Activated gamma-delta T cell treated with anti-CD3 and anti-CD28 coated beads, Interleukin-2, amount 50 U/mL, for 16 hours (primary cell): ENCODE data around the gene PPIL3.
"Not testable (repeated sequence)": the region's sequence is repeated elsewhere in the genome, so short reads cannot be mapped to it uniquely, and the experiment has no call there.

ENCODE experiments used
- DNase-seq: peaks from one replicate; pipeline ENCODE4 v3.0.0-alpha.2; 2020; ENCODE audit warnings: low read depth

Gene PPIL3

DNA sequence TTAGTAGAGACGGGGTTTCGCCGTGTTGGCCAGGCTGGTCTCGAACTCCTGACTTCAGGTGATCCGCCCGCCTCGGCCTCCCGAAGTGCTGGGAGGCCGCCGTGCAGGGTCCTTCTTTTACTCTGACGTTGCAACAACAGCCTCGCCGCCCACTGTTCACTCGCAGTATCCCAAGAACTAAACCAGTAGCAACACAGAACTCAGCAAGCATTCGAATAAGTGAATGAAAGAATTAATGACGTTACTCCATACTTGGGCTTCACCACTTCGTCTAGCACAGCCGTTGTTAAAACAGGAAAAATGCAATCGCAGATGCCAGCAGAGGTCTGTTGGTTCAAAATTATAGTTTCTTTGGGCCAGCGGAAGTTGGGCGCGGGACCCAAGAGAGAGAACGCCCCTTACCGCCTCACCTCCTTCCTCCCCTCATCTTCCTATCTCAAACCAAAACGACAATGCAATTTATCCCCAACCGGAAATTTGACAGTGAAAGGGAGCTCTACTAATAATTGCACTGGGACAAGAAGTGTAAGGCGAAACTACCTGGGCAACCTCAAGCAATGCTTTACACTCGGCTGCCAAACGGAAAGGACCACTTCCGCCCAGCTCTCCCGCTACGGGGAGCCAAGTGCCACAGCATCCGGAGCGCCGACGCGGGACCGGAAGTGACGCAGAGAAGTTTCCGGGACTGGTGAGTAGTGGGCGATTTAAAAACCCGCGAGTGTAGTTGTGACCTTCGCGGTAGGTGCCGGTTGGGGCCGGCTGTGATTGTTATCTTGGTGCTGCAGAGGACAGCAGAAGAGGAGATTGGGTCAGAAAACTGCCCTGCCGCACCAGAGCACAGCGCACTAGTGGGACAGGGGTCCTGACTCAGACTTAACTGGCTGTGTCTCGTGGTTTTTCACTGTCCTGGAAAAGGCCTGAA, at the start of gene PPIL3, which contains the start of gene NIF3L1:
Gene PPIL3 (minus strand): TSS at position 374 of the 922 bp plus-strand sequence. CDS start 1,462 bp downstream, outside the sequence.
Gene NIF3L1 (plus strand): TSS at position 668 of the 922 bp plus-strand sequence. CDS start 2,573 bp downstream, outside the sequence.
- peak; percentile 95 for DNase-seq

DNA sequence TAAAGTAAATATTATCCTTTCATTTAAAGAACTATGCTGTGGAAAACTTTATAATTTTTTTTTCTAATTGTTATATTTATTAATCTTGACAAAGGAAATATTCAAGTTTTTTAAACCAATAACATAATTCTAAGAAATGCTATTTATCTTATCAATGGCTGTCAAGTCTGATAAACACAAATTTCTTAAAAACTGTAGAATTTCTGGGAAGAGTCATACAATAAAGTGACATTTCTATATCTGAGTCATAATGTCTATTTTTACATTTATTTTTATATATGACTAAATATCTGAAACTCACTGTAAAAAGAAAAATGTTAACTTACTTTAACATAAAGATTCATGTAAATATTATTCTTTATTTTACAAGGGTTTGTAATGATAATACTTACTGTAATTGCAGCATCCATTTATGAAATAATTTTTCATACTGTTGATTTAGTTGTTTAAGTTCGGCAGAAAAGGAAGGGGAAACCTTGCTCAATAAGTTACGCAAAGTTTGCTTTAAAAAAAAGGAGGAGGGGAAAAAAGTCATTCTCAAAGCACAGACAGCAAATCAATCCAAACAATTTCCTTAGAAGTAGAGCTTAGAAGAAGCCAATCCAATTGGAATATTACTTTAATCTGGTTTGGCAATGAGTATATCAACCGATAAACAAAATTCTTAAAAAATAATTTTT, 42.2 kb upstream of the PPIL3 start:
- no peak for DNase-seq

DNA sequence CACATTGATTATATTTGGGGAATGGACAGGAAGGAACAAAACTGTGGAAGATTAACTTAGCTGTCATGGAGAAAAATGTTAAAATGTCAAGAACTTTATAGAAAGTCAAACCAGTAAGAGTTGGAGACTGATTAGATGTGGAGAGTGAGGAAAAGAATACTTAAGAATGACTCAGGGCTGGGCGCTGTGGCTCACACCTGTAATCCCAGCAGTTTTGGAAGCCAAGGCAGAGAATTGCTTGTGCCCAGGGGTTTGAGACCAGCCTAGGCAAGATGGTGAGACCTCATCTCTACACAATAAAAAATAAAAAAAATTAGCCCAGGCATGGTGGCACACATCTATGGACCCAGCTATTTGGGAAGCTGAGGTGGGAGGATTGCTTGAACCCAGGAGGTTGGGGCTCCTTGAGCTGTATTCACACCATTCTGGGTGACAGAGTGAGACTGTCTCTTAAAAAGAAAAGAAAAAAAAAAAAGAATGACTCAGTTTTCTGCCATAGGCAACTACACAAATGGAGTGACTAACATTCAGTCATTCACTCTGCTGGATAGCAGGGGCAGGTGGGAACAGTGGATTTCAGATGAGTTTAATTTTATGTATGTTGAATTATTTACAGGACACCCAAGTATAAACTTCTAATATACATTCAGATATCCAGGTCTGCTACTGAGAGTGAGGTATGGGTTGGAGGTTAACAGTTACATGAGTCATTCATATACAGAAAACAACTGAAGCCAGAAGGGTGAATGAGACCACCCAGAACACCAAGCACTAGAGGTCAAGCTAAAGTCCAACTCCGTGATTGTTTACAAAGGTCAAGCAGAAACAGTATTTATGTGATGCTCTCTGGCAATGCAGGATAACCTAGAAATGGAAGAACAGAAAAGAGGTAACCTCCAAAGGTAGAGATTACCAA, 40.7 kb upstream of the PPIL3 start:
- no peak for DNase-seq

DNA sequence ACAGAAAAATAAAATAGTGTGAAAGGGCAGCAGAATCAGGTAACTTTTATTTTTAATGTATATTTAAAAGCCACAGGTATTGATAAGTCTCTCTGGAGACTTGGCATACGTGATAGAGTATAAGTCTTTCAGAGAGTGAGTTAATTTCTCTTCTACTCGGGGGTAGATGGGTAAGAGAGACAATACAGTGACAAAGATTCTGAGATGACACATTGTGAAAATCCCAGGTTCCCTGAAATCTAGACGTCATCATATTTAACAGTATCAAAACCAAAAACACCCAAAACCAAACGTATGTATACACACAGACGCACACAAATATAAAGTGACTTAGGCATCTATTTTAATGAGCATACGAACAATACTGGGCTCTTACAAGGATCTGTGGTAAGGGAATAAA, 33.6 kb upstream of the PPIL3 start:
- no peak for DNase-seq

DNA sequence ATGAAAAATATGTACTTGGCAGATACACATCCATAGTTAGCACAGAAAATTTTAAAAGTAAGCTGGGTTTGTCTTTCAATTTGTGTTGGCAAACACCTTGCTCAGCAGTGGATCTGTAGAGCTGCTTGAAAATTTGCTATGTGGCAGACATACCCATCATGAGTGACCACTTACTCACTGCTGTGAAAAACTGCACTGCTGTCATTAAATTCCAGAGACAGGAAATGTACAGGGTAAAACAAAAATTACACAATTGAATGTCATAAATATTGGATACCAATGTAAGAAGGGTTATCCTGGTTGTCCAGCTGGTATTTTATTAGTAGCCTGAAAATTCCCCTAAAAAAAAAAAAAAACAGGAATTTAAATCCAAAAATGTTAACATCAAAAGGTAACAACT, 24.8 kb upstream of the PPIL3 start:
- no peak for DNase-seq

DNA sequence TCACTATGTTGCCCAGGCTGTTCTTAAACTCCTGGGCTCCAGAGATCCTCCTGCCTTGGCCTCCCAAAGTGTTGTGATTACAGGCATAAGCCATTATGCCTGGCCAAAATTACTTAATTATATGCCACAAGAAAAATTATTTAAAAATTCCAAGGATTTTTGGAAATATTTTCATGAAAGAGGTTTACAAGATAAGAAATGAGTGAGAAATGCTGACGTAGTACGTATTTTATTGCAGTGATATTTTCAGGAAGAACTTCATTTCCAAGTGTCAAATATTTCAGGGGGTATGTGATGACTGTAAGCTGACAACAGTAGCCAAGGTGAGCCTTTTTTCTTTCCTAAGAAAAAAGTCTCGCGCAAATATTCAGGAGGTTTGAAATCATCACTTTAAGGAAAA, 21.1 kb upstream of the PPIL3 start:
- DNase-seq: no peak

DNA sequence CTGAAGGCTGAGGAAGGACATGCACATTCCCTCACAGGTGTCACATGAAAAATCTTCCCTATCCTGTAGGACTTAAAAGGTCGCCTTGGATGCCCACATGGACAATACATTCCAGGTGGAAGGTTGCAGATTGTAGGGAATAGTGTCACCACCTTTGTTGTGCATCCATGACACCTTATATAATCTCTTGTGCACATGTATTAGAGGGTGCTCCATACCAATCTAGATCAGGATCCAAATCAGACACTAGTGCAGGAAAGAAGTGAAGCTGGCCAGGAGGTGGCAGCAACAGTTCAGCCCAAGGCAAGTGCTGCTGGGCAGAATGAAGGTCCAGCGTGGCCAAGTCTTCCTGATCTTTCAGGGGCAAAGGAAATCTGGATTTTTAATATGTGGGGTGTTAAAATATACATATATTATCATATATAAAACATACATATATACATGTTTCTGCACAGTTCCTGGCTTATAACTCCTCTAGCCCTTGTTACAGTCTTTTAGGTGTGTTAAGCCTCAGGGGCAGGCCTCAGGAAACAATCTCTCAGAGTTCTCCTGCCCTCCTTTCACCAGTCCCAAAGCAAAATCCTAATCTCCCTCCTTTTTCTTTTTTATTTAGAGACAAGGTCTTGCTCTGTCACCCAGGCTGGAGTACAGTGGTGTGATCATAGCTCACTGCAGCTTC, 16.9 kb upstream of the PPIL3 start:
- DNase-seq: peak; percentile 16

DNA sequence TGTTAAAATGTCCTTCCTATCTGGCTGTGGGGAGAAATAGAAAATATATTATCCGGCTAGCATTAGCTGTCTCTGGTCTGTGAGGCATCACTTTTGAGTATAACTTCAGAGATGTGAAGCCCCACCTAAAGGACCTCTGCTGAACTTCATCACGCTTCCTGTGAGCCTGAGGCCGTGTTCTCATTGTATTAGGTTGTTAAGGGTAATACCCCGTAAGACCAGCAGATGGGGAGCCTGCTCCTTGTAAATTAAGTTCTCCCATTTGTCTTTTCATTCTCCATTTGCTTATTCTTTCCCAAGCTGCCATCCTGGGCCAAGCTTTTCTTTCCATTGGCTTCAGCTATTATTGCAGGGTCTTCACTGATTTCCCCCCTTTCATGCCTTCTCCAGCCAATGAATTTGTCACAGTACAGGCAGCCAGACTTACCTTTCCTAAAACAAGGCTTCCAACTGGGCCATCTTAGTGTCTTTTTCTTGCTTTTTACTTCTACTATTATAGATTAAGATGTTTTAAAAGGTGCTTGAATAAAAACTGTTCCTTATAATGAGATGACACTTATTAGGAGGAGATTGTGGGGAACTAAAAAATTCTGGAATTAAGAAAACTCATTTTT, 12.7 kb upstream of the PPIL3 start:
- peak; percentile 58 for DNase-seq

DNA sequence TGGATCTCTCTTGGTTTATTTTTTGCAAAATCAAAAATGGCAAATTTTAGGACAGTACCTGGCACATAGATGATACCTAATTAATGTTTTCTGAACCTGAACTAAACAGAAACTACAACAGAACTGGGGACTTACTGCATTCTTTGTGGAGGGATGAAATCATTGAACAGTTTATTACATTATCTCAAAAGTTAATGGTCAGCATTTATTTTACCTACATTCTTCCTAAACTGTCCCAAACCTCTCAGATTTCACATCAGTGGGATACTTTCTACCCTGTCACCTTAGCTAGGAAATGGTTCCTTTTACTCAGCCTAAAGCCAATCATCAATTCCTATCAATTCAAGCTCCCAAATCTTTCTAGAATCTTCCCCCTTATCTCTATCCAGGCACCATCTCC, 10.6 kb upstream of the PPIL3 start:
- no peak for DNase-seq

DNA sequence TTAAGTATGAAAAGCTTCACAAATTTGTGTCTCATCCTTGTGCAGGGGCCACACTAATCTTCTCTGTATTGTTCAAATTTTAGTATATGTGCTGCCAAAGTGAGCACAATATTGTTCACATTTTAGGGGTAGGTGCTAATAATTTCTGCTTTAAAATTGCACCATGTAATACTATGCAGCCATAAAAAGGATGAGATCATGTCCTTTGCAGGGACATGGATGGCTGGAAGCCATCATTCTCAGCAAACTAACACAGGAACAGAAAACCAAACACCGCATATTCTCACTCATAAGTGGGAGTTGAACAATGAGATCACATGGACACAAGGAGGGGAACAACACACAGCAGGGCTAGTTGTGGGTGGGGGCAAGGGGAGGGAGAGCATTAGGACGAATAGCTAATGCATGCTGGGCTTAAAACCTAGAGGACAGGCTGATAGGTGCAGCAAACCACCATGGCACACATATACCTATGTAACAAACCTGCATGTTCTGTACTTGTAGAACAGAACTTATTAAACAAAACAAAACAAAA, 7.1 kb downstream of the PPIL3 start:
- DNase-seq: not testable (repeated sequence)

DNA sequence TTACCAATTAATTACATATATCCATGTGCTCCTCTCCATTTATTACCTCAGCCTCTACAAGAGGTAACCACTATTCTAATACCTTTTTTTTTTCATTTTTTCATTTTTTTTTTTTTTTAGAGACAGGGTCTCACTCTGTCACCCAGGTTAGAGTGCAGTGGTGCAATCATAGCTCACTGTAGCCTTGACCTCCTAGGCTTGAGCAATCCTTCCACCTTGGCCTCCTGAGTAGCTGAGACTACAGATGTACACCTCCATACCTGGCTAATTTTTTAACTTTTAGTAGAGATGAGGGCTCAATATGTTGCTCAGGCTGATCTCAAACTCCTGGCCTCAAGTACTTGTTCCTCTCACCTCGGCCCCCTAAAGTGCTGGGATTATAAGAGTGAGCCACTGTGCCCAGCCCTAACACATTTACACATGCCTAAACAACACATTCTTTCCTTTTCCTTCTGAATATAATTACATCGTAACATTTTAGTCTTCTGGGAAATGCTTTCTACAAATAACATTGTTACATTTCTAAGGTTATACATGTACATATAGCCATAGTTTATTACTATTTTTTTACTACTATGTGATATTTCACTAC, 10.5 kb downstream of the PPIL3 start:
- no peak for DNase-seq

DNA sequence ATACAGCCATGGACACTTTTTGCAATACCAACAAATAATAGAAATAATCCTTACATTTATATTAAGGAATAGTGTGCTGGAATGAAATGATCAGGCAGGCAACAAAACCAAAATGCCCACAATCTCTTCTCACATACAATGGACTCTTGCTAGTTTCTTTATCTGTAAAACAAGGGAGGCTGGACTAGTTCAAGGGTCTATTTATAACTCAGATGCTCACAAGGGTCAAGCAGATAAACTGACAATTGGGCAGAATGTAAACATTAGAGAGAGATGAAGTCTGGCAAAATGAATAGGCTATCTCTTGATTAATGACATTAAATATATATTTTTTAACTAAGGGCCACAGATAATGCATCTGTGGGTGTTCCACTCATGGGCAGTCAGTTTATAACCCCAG, 11.4 kb downstream of the PPIL3 start:
- DNase-seq: no peak

DNA sequence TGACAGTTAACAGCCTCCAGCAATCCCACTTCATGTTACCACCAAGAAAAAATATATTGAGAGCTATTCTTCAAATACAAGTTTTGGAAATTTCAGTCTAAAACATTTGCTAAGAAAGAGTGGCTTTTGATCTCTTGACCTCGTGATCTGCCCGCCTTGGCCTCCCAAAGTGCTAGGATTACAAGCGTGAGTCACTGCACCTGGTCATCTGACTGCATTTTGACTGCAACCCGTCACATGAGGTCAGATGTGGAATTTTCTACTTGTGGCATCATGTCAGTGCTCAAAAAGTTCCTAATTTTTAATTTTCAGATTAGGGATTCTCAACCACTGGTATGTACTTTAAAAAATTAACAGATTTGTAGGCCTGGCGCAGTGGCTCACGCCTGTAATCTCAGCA, 15.3 kb downstream of the PPIL3 start:
- DNase-seq: no peak

DNA sequence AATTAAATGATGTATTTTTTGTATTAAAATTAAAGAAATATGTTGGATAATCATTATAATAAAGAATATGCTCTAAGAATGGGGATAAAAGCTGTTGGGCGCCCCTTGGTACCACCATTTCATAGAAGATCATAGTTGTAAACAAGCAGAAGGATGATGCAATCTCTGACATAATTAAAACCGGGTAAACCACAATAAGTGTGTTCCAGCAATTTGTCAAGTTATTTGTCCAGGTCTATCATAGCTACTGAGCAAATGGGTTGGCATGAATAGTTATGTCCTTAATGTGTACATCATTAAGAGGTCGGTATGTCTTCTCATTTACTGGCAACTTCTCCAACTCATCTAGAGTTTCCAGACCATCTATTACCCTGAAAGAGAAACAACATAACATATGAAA, 17.7 kb downstream of the PPIL3 start:
- DNase-seq: no peak

DNA sequence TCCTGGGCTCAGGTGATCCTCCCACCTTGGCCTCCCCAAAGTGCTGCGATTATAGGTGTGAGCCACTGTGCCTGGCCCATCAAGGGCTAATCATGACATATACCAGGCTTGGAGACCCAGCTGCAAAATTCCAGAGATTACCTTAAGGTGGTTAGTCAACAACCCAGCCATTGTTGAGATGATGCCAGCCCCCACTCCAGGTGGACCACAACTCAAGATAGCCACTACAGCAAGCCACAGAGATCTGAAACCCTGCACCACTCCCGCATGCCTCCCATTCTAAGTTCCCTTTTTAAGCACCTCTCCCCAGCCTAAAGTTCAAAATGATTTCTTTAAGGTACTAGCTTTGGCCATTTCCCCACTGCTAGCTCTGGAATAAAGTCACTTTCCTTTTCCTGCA, 19.9 kb downstream of the PPIL3 start:
- DNase-seq: no peak

DNA sequence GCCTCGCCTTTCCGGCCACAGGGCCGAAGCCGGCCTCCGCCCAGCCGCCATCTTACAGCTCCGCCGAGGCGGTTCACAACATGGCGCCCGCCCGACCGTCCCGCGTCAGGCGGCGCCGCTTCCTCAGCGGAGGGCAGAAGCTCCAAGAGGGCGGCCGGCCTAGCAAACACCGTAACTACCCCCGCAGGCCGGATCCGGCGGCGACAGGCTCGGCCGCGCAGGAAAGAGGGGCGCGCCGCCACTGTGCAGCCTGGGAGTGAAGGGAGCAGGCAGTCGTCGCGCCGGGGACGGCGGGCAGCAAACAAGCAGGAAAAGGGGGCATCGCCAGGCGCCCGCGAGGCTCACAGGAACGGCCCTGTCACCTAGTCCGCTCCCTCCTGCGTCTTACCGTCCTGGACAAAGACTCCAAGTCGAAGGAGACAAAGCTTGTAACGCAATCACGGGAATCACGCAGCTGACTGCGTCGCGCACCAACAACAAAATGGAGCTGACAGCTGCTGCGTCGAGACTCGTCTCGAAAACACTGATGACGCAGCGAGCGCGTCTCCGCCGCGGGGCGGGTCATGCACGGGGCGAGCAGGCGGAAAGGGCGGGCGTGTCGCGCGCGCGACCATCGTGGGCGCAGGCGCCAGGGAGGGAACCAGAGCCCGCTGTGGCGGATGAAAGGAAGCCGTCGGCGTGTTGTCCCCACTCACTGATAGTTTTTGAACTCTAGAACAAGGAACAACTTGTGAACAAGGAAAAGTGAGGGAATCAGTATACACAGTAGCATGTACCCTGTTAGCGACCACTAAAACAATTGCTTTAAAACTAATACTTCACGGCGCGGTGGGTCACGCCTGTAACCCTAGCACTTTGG, 24.5 kb downstream of the PPIL3 start, which contains the start of gene CLK1:
Gene CLK1 (minus strand): TSS at position 483 of the 859 bp plus-strand sequence. CDS start 2,796 bp downstream, outside the sequence.
- peak; percentile 95 for DNase-seq

DNA sequence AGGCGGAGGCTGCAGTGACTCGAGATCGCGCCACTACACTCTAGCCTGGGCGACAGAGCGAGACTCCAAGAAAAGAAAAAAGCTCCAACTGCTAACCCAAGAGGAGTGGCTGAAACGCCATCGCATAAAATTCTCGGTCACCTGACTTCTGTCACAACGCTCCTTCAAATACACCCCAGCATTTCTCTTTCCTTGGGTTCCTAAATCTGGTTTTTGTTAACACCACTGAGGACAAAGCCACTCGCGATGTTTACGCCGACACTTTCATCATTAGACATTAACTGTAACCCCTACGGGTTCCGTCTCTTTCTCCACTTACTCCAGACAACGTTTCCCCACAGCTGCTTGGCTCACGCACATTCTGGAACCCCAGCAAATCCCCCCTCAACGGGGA, 25.1 kb downstream of the PPIL3 start:
- no peak for DNase-seq

DNA sequence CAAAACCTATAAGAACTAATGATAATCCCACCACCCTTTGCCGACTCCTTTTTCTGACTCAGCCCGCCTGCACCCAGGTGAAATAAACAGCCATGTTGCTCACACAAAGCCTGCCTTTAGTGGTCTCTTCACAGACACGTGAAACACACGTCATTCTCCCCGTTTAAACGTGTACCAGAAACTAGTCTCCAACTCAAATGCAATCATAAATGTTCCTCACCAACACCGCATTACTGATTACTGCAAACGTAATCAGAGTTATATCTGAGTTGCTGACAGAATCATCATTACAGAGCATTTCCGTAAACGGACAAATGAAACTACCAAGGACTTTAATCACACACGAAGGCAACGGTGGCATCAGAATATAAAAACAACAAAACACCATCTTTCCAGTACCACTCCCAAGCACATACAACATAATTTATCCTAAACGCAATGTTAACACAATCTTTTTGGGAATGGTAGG, 26.3 kb downstream of the PPIL3 start:
- DNase-seq: peak; percentile 37

DNA sequence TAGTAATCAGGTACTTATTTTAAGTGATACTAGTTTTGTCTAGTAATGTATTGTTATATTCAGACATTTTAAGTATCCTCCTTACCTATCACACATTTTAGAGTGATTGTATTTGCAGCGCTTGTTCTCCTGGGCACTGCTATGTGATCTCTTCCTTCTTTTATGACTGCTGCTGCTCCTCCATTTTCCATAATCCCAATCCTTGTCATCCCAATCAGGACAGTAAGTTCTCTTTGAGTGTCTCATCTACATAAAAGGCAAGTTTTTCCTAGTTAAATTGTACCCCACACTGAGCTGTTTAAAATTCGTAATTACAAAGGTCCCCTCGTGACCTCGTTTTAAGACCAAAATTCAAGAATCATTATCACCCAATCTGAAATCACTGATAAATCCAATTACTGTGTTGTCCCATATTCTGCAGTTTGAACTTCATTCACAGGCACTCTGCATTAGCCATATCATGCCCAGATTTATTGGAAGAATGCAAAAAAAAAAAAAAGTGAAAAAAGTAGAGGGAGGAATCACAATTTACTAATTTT, 27.2 kb downstream of the PPIL3 start:
- no peak for DNase-seq
